WERI-Rb-1 (cell line): Measurements from ENCODE around the gene MAT1A.

Experiments
- DNase-seq: peaks from one replicate; pipeline ENCODE4 v3.0.0-alpha.2; 2020
- H3K27ac ChIP-seq: fragments of 250-450 bp; sonication (Bioruptor Pico); 2 replicates; pipeline ENCODE4 v1.5.1; 2020; ENCODE audit warnings: mild to moderate bottlenecking, moderate library complexity
- H3K27me3 ChIP-seq: fragments of 250-450 bp; sonication (Bioruptor Pico); 2 replicates; pipeline ENCODE4 v1.5.1; 2021; ENCODE audit warnings: mild to moderate bottlenecking, low read depth, moderate library complexity; ENCODE audit not compliant: insufficient read depth, severe bottlenecking
- H3K36me3 ChIP-seq: fragments of 250-450 bp; sonication (Bioruptor Pico); 2 replicates; pipeline ENCODE4 v1.5.1; 2020; ENCODE audit warnings: mild to moderate bottlenecking, moderate library complexity
- H3K4me3 ChIP-seq: 2 replicates; pipeline ENCODE4 v1.5.1; 2011; ENCODE audit warnings: low read depth, mild to moderate bottlenecking, control low read depth, low read length
- H3K9me3 ChIP-seq: fragments of 250-450 bp; sonication (Bioruptor Pico); 2 replicates; pipeline ENCODE4 v1.5.1; 2021; ENCODE audit warnings: mild to moderate bottlenecking, moderate library complexity; ENCODE audit not compliant: severe bottlenecking
- CTCF ChIP-seq: IDR thresholded peaks from 2 replicates; pipeline ENCODE4 v1.5.1; 2011; ENCODE audit warnings: low read depth, mild to moderate bottlenecking, control low read depth, inconsistent platforms, low read length

The MAT1A gene

GRCh38 chr10:80289451-80290287 is at the start of gene MAT1A:
TSS of gene MAT1A (minus strand) at chr10:80289658. CDS start at chr10:80289423, 235 bp downstream.
- Histone ChIP-seq H3K27me3 (no peaks in the 10 kb centered on the region), H3K27ac (no peak within 1 kb of the TSS), H3K36me3 (no peaks in the 10 kb centered on the region), H3K9me3 (no peaks in the 10 kb centered on the region), H3K4me3 (no peak within 1 kb of the TSS)
- no peak for TF ChIP-seq CTCF
- DNase-seq, result no peak

- DNase-seq, result no peak
- no peak overlapping the region for H3K4me3 ChIP-seq
- no peak overlapping the region for H3K27ac ChIP-seq
- H3K27me3 ChIP-seq, result no peaks in the 10 kb centered on the region
- TF ChIP-seq CTCF, result no peak
- no peaks in the 10 kb centered on the region for H3K36me3 ChIP-seq
- H3K9me3 ChIP-seq, result no peaks in the 10 kb centered on the region
These were observed 44.5 kb upstream of the MAT1A start for GRCh38 chr10:80333983-80334382.

GRCh38 chr10:80324891-80325364 is 35.5 kb upstream of the MAT1A start:
- DNase-seq, result no peak
- Histone ChIP-seq H3K36me3 (no peaks in the 10 kb centered on the region), H3K9me3 (no peaks in the 10 kb centered on the region), H3K27ac (no peak overlapping the region), H3K27me3 (no peaks in the 10 kb centered on the region), H3K4me3 (no peak overlapping the region)
- TF ChIP-seq CTCF, result no peak

- Histone ChIP-seq H3K27me3 (no peaks in the 10 kb centered on the region), H3K4me3 (no peak overlapping the region), H3K36me3 (no peaks in the 10 kb centered on the region), H3K27ac (no peak overlapping the region), H3K9me3 (no peaks in the 10 kb centered on the region)
- DNase-seq, result no peak
- TF ChIP-seq CTCF, result no peak
These were observed 34.6 kb upstream of the MAT1A start for GRCh38 chr10:80324086-80324485.

GRCh38 chr10:80323311-80323710 is 33.9 kb upstream of the MAT1A start:
- no peak for TF ChIP-seq CTCF
- H3K4me3 ChIP-seq, result no peak overlapping the region
- no peaks in the 10 kb centered on the region for H3K9me3 ChIP-seq
- H3K27ac ChIP-seq, result no peak overlapping the region
- H3K36me3 ChIP-seq, result no peaks in the 10 kb centered on the region
- H3K27me3 ChIP-seq, result no peaks in the 10 kb centered on the region
- no peak for DNase-seq
